ENCODE results near the gene YEATS2.

DNA sequence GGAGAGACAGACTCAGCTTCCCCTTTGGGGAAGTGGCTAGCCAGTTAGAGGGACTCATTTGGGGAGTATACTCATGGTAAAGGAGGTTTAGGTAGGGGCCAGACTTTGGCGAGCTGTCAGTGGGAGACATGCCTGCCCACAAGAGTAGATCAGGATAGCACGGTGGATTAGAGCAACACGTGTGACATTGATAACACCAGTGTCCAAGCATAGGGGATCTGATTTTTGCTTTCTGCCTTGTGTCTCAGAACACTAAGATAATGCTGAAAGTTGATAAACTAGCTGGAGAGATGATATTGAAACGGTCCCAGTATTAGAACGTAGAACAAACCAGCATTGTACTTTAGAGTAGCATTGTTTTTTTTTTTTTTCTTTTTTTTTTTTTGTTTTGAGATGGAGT, 101.9 kb downstream of the YEATS2 start:
- TF ChIP-seq POLR2A (IDR thresholded peaks at IDR 0.05; ENCODE audit: low read depth, low read length) (no peak), TAF1 (IDR thresholded peaks at IDR 0.05; ENCODE audit: borderline replicate concordance, low read depth, low read length) (no peak), POLR2AphosphoS5 (IDR thresholded peaks at IDR 0.05; ENCODE audit: low read depth, low read length) (no peak)
